Panc1 (cell line): ENCODE data around the gene NBPF6.
"Not testable (repeated sequence)": the region's sequence is repeated elsewhere in the genome, so short reads cannot be mapped to it uniquely, and the experiment has no call there.

Source experiments
- POLR2AphosphoS5 ChIP-seq: IDR thresholded peaks from 2 replicates; pipeline ENCODE4 v1.6.1; 2012; ENCODE audit warnings: mild to moderate bottlenecking, low read depth, low read length, moderate library complexity
- SIN3A ChIP-seq: IDR thresholded peaks from 2 replicates; pipeline ENCODE4 v1.6.1; 2012; ENCODE audit warnings: low read depth, mild to moderate bottlenecking, low read length, moderate library complexity, borderline replicate concordance; ENCODE audit not compliant: insufficient read depth
- TCF7L2 ChIP-seq: IDR thresholded peaks from 2 replicates; pipeline ENCODE4 v1.6.1; 2011; ENCODE audit warnings: mild to moderate bottlenecking, low read depth, low read length, inconsistent platforms
- TF ChIP-seq, protein P1 (sequence below): fragments of 450-650 bp; IDR thresholded peaks from 2 replicates; pipeline ENCODE4 v1.5.1; 2017; ENCODE audit warnings: mild to moderate bottlenecking
- TF ChIP-seq, protein P2 (sequence below), 2 experiments: IDR thresholded peaks; 2 replicates each; pipeline ENCODE4 v1.6.1; 2011 to 2012; ENCODE audit warnings: low read depth in 2 of 2, control low read depth in 1 of 2, low read length in 1 of 2, mild to moderate bottlenecking in 1 of 2, moderate library complexity in 1 of 2; ENCODE audit not compliant: insufficient read depth in 1 of 2

DNA sequence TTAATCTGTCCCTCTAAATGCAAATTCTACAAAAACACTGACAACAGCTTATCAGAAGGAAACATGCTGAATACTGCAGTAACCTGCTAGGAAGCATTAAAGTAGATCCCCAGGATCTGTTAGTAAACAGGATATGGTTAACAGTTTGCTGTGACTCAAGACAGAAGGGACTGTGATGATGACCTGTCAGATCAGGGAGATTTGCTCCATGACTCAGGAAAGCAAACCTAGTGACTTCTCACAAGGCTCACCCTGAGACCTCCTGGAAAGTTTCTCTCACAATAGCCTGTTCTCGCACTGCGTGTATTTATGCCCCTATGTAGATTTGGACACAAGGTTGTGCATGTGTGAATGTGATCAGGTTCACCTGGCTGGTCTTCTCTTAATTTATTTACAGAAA, 8.5 kb downstream of the NBPF6 start:
- TF ChIP-seq, protein P1, sequence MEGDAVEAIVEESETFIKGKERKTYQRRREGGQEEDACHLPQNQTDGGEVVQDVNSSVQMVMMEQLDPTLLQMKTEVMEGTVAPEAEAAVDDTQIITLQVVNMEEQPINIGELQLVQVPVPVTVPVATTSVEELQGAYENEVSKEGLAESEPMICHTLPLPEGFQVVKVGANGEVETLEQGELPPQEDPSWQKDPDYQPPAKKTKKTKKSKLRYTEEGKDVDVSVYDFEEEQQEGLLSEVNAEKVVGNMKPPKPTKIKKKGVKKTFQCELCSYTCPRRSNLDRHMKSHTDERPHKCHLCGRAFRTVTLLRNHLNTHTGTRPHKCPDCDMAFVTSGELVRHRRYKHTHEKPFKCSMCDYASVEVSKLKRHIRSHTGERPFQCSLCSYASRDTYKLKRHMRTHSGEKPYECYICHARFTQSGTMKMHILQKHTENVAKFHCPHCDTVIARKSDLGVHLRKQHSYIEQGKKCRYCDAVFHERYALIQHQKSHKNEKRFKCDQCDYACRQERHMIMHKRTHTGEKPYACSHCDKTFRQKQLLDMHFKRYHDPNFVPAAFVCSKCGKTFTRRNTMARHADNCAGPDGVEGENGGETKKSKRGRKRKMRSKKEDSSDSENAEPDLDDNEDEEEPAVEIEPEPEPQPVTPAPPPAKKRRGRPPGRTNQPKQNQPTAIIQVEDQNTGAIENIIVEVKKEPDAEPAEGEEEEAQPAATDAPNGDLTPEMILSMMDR, result not testable (repeated sequence)
- TF ChIP-seq POLR2AphosphoS5, SIN3A, TCF7L2: not testable (repeated sequence)
- TF ChIP-seq, protein P2, sequence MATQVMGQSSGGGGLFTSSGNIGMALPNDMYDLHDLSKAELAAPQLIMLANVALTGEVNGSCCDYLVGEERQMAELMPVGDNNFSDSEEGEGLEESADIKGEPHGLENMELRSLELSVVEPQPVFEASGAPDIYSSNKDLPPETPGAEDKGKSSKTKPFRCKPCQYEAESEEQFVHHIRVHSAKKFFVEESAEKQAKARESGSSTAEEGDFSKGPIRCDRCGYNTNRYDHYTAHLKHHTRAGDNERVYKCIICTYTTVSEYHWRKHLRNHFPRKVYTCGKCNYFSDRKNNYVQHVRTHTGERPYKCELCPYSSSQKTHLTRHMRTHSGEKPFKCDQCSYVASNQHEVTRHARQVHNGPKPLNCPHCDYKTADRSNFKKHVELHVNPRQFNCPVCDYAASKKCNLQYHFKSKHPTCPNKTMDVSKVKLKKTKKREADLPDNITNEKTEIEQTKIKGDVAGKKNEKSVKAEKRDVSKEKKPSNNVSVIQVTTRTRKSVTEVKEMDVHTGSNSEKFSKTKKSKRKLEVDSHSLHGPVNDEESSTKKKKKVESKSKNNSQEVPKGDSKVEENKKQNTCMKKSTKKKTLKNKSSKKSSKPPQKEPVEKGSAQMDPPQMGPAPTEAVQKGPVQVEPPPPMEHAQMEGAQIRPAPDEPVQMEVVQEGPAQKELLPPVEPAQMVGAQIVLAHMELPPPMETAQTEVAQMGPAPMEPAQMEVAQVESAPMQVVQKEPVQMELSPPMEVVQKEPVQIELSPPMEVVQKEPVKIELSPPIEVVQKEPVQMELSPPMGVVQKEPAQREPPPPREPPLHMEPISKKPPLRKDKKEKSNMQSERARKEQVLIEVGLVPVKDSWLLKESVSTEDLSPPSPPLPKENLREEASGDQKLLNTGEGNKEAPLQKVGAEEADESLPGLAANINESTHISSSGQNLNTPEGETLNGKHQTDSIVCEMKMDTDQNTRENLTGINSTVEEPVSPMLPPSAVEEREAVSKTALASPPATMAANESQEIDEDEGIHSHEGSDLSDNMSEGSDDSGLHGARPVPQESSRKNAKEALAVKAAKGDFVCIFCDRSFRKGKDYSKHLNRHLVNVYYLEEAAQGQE (IDR thresholded peaks at IDR 0.05; ENCODE audit: insufficient read depth in 1 of 2, low read depth in 2 of 2, low read length in 1 of 2), result not testable (repeated sequence)
